Subcutaneous abdominal adipose tissue (tissue), 5 donors: Measurements from ENCODE around the gene MIA2.
"Not testable (repeated sequence)": the region's sequence is repeated elsewhere in the genome, so short reads cannot be mapped to it uniquely, and the experiment has no call there.

Source experiments
- H3K27ac ChIP-seq: one replicate; pipeline ENCODE4 v1.7.0; 2013; ENCODE audit warnings: low read depth, mild to moderate bottlenecking, inconsistent platforms, low read length, moderate library complexity
- H3K27me3 ChIP-seq, 5 donors: one replicate each; pipeline ENCODE4 v1.7.0; 2013; ENCODE audit warnings: low read length in 5 of 5, inconsistent platforms in 1 of 5; ENCODE audit not compliant: control insufficient read depth in 5 of 5, insufficient read depth in 4 of 5
- H3K36me3 ChIP-seq, 5 donors: one replicate each; pipeline ENCODE4 v1.7.0; 2013; ENCODE audit warnings: low read length in 5 of 5; ENCODE audit not compliant: control insufficient read depth in 5 of 5, insufficient read depth in 5 of 5
- H3K4me1 ChIP-seq, 5 donors: one replicate each; pipeline ENCODE4 v1.7.0; 2013; ENCODE audit warnings: low read length in 5 of 5, mild to moderate bottlenecking in 3 of 5, moderate library complexity in 1 of 5; ENCODE audit not compliant: control insufficient read depth in 5 of 5, insufficient read depth in 5 of 5
- H3K4me3 ChIP-seq, 5 donors: one replicate each; pipeline ENCODE4 v1.7.0; 2013; ENCODE audit warnings: low read length in 5 of 5, low read depth in 1 of 5
- H3K9ac ChIP-seq, 5 donors: one replicate each; pipeline ENCODE4 v1.7.0; 2013; ENCODE audit warnings: low read length in 5 of 5, mild to moderate bottlenecking in 4 of 5, moderate library complexity in 3 of 5
- H3K9me3 ChIP-seq, 5 donors: one replicate each; pipeline ENCODE4 v1.7.0; 2013; ENCODE audit warnings: low read length in 5 of 5; ENCODE audit not compliant: control insufficient read depth in 5 of 5
- donor health status: healthy.
- donor health status: healthy.
- donor health status: healthy.
- donor health status: healthy.
- donor health status: healthy.

MIA2 gene

DNA sequence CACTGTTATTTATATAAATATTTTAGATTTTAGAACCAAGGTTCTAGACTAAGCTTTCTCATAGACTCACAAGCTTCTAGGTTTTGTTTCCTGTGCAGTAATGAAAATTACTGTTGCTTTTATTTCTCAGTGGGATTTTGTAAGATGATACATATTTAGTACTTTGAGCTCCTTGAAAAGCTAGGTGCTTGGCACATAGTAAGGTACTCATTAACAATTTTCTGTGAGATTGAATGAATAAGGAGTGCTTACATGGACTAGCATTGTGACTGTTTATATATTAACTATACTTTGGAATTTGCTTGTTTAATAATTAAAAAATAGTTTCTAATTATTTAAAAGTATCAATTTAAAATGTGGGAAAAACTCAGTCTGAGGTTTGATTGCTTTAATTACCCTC, 85.7 kb downstream of the MIA2 start:
- Histone ChIP-seq H3K27ac (no peak overlapping the region), H3K9ac (no peak overlapping the region), H3K36me3 (peaks cover 11 to 35% (median 21%) of the 10 kb centered on the region in 5 donors), H3K9me3 (no peaks in the 10 kb centered on the region), H3K4me1 (no peaks in the 10 kb centered on the region), H3K4me3 (no peak overlapping the region), H3K27me3 (no peaks in the 10 kb centered on the region)

DNA sequence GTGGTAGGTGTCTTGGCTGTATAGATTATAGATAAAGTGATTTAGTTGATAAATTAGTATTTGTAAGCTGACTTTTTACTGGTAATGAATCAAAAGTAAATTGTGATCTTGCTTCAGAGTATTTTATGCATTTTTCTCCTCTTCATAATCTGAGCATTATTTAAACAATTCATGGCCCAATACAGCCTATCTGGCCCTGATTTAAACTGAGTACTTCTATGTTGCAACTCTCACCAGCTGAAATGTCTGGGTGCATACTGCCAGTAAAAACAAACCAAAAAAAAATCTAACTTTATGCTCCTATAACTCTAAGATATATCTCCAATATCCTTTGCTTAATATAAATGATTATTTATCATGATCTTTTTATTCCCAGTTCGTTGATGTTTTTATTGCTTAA, 86.6 kb downstream of the MIA2 start:
- H3K9me3 ChIP-seq = no peaks in the 10 kb centered on the region
- no peaks in the 10 kb centered on the region for H3K4me1 ChIP-seq
- no peaks in the 10 kb centered on the region for H3K27me3 ChIP-seq
- H3K9ac ChIP-seq = no peak overlapping the region
- peaks cover 11 to 39% (median 21%) of the 10 kb centered on the region in 5 donors for H3K36me3 ChIP-seq
- no peak overlapping the region for H3K27ac ChIP-seq
- no peak overlapping the region for H3K4me3 ChIP-seq

DNA sequence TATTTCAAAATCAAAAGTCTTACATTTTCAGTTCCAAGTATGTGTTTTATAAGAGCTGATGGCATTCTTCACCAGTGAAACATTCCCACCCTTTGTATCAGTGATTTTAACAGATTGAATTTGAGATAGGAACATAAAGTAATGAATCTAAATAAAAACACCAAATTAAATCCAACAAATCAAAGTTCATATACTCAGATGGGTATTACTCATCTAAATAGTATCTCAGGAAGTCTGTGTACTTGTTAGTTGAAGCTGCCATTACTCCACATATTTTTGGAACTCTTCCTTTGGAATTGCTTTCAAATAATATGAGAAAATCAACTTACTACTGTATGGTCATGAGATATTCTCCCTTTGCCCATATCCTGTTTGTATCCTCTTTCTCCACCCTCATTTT, 89.1 kb downstream of the MIA2 start:
- Histone ChIP-seq H3K27me3 (no peaks in the 10 kb centered on the region), H3K4me1 (no peaks in the 10 kb centered on the region), H3K9ac (no peak overlapping the region), H3K9me3 (no peaks in the 10 kb centered on the region), H3K36me3 (peaks cover 7 to 34% (median 18%) of the 10 kb centered on the region in 5 donors), H3K27ac (no peak overlapping the region), H3K4me3 (no peak overlapping the region)

DNA sequence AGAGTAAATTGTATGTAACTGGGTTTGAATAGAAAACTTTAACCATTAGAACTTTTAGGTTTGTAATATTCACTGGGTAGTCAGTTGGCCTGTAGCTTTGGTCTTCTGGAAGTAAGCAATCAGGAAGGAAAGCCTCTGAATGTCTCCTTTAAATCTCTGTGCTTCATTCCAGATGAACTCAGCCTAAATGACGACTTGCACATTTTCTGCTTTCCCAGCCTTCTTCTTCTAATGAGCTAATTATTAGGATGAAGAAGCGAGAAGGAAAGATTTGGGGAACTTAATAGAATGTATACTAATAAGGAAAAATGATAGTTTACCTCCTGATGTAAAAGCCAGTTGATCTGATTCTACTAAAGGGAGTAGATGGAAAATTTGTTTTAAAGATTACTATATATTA, 90.4 kb downstream of the MIA2 start:
- H3K36me3 ChIP-seq = peaks cover 7 to 30% (median 13%) of the 10 kb centered on the region in 5 donors
- H3K9ac ChIP-seq = no peak overlapping the region
- H3K27ac ChIP-seq = no peak overlapping the region
- H3K27me3 ChIP-seq = no peaks in the 10 kb centered on the region
- no peak overlapping the region for H3K4me3 ChIP-seq
- no peaks in the 10 kb centered on the region for H3K9me3 ChIP-seq
- no peaks in the 10 kb centered on the region for H3K4me1 ChIP-seq

DNA sequence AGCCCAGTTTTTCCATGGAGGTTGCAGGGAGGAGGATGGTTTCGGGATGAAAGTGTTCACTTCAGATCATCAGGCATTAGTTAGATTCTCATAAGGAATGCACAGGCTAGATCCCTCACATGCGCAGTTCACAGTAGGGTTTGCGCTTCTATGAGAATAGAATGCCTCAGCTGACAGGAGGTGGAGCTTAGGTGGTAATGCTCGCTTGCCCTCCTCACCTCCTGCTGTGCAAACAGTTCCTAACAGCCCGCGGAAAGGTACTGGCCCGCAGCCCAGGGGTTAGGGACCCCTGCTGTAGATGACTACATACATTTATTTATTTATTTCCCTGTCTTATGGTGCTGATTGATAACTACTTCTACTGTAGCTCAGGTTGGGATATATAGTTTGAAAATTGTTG, 105.3 kb downstream of the MIA2 start:
- Histone ChIP-seq H3K4me1 (no peaks in the 10 kb centered on the region), H3K36me3 (peaks cover 7 to 24% (median 12%) of the 10 kb centered on the region in 5 donors), H3K4me3 (no peak overlapping the region), H3K27ac (no peak overlapping the region), H3K9ac (no peak overlapping the region), H3K9me3 (no peaks in the 10 kb centered on the region), H3K27me3 (no peaks in the 10 kb centered on the region)

DNA sequence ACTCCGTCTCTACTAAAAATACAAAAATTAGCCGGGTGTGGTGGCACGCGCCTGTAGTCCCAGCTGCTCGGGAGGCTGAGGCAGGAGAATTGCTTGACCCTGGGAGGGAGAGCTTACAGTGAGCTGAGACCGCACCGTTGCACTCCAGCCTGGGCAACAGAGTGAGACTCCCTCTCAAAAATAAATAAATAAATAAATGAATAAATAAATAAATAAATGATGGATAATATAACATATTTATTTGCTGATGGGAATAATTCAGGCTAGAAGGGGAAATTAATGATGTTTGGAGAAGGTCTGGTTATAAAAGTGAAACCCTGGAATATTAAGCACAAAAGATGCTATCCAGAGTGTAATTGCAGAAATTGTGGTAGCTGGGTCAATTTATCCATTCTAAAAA, 107.4 kb downstream of the MIA2 start:
- peaks cover 12 to 24% (median 16%) of the 10 kb centered on the region in 5 donors for H3K36me3 ChIP-seq
- not testable (repeated sequence) for H3K27ac ChIP-seq, H3K27me3 ChIP-seq, H3K9ac ChIP-seq, H3K4me1 ChIP-seq, H3K9me3 ChIP-seq, H3K4me3 ChIP-seq

DNA sequence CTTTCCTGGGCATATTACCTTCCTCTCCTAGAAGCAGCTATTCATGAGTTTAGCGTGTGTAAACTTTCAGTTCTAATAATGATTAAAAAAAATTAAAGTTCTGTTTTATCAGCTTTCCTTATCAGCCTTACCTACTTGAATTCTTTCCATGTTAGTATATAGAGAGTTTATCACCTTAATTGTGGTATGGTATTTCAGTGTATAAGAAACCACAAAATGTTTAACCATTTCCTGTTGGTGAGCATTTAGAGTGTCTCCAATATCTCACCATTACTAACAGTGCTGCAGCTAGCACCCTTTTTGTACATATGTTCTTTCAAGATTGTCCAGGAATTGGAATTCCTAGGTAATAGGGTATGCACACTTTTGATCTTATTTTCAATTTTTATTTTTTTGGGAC, 109.1 kb downstream of the MIA2 start:
- H3K27me3 ChIP-seq = no peaks in the 10 kb centered on the region
- no peaks in the 10 kb centered on the region for H3K4me1 ChIP-seq
- H3K4me3 ChIP-seq = no peak overlapping the region
- no peak overlapping the region for H3K27ac ChIP-seq
- peaks cover 12 to 28% (median 16%) of the 10 kb centered on the region in 5 donors for H3K36me3 ChIP-seq
- H3K9me3 ChIP-seq = no peaks in the 10 kb centered on the region
- H3K9ac ChIP-seq = no peak overlapping the region

DNA sequence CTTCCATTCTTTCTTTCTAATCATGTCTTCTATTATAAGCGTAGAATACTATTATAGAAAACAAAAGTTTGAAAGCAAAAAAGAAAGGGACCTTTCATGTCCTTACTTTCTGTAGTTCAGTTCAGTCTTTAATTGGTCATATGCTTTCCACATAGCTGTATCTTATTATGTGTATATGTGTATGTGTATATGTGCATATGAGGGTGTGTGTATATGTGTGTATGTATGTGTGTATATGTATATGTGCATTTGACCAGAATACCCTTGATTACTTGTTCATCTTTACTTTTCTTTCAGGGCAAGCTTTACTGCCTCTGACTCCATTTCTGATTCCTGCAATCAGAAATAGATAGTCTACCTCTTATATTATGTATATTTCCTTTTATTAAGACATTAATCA, 109.9 kb downstream of the MIA2 start:
- Histone ChIP-seq H3K4me3 (no peak overlapping the region), H3K36me3 (peaks cover 11 to 29% (median 21%) of the 10 kb centered on the region in 5 donors), H3K4me1 (no peaks in the 10 kb centered on the region), H3K27ac (no peak overlapping the region), H3K27me3 (no peaks in the 10 kb centered on the region), H3K9ac (no peak overlapping the region), H3K9me3 (no peaks in the 10 kb centered on the region)

DNA sequence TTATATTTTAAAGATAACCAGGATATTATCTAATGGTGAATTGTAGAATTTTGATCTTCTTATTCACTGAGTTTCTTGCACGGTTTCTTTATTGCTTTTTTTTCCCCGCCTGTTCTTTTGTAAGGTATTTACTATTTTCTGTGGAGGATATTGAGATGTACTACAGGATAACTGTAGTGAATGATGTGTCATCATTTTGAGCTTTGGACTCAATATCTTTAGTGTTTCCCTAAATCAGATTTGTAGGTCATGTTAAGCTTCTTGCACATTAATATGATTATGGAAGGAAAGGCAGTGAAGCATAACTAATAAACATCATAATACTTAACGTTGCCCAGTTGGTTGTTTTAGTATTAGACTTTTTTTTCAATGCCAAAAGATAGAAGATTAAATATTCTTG, 117.2 kb downstream of the MIA2 start:
- H3K27ac ChIP-seq = no peak overlapping the region
- no peak overlapping the region for H3K9ac ChIP-seq
- no peaks in the 10 kb centered on the region for H3K4me1 ChIP-seq
- H3K36me3 ChIP-seq = peaks cover 7 to 32% (median 19%) of the 10 kb centered on the region in 5 donors
- H3K4me3 ChIP-seq = no peak overlapping the region
- H3K27me3 ChIP-seq = no peaks in the 10 kb centered on the region
- H3K9me3 ChIP-seq = no peaks in the 10 kb centered on the region

DNA sequence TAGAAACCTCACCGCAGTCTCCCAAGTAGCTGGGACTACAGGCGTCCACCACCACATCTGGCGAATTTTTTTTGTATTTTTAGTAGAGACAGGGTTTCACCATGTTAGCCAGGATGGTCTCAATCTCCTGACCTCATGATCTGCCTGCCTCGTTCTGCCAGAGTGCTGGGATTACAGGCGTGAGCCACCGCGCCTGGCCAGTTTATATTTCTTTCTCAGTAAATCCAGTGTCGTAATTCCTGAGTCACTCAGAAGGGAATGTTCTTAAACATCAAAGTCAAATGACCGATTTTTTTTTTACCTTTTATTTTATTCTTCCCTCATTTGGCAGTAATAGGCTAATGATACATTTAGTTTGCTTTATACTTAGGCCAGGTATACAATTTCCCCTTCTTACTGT, 118.0 kb downstream of the MIA2 start:
- Histone ChIP-seq H3K9me3 (no peaks in the 10 kb centered on the region), H3K36me3 (peaks cover 4 to 28% (median 14%) of the 10 kb centered on the region in 5 donors), H3K4me3 (no peak overlapping the region), H3K27me3 (no peaks in the 10 kb centered on the region), H3K4me1 (no peaks in the 10 kb centered on the region), H3K27ac (no peak overlapping the region), H3K9ac (no peak overlapping the region)

DNA sequence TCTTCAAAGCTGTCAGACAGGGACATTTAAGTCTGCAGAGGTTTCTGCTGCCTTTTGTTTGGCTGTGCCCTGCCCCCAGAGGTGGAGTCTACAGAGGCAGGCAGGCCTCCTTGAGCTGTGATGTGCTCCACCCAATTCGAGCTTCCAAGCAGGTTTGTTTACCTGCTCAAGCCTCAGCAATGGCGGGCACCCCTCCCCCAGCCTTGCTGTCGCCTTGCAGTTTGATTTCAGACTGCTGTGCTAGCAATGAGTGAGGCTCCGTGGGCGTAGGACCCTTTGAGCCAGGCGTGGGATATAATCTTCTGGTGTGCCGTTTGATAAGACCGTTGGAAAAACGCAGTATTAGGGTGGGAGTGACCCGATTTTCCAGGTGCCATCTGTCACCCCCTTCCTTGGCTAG, 125.4 kb downstream of the MIA2 start:
- not testable (repeated sequence) for H3K9ac ChIP-seq, H3K27ac ChIP-seq, H3K4me3 ChIP-seq, H3K9me3 ChIP-seq, H3K27me3 ChIP-seq, H3K36me3 ChIP-seq, H3K4me1 ChIP-seq
